A172 (cell line): ENCODE data around the gene CDK17. TPM values are rescaled to one million over a fixed set of nuclear protein-coding genes. Genes with fewer than 3 reads are reported as not detected.
"Not testable (repeated sequence)": the region's sequence is repeated elsewhere in the genome, so short reads cannot be mapped to it uniquely, and the experiment has no call there.

Source experiments
- DNase-seq: peaks from one replicate; pipeline ENCODE4 v3.0.0-alpha.2; 2015; ENCODE audit warnings: low spot score
- total RNA-seq: library from RNA; depleted of rRNA; stranded (reverse); fragments of >200 nt; shearing (Covaris generic); gene quantifications from 2 replicates; pipeline ENCODE4 v1.2.3, GENCODE V29; 2014

The CDK17 gene
- total RNA-seq, 1 experiment from 2014 or later, result 43.3 TPM

GRCh38 chr12:96321941-96322340, 78.3 kb downstream of the CDK17 start:
- DNase-seq, result no peak

- DNase-seq, result not testable (repeated sequence)
Measured at GRCh38 chr12:96317801-96318200, 82.4 kb downstream of the CDK17 start.

DNA sequence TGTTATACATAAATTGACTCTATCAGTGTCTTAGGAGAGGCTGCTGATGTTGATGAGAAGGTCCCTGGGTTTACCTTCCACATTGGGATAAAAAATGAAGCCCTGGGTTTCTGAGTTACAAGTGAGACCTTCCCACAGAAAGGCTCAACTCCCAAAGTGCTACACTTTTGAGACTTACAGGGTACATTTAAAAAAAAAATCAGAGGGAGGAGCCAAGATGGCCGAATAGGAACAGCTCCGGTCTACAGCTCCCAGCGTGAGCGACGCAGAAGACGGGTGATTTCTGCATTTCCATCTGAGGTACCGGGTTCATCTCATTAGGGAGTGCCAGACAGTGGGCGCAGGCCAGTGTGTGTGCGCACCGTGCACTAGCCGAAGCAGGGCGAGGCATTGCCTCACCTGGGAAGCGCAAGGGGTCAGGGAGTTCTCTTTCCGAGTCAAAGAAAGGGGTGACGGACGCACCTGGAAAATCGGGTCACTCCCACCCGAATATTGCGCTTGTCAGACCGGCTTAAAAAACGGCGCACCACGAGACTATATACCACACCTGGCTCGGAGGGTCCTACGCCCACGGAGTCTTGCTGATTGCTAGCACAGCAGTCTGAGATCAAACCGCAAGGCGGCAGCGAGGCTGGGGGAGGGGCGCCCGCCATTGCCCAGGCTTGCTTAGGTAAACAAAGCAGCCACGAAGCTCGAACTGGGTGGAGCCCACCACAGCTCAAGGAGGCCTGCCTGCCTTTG, 84.3 kb downstream of the CDK17 start:
- DNase-seq, result not testable (repeated sequence)

GRCh38 chr12:96314723-96315122, 85.5 kb downstream of the CDK17 start:
- DNase-seq, result no peak

- DNase-seq, result no peak
Measured at GRCh38 chr12:96313606-96314005, 86.6 kb downstream of the CDK17 start.

DNA sequence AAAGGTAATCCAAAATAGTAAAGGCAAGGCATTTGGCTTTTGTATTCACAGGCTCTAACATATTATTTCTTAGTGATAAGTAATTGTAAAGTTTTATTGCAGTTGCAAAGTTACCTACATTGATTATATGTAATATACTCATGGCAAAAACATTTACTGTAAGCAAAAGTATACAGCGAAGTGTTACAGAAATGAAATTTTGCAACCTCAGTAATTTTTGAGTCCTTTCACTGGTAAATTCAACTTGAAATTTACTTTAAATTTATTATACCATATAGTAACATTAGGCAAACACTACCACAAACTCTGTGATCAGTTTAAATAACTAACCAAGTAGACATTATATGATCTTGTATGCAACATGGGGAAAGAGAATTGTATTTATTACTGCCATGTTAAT, 89.0 kb downstream of the CDK17 start:
- DNase-seq, result no peak

DNA sequence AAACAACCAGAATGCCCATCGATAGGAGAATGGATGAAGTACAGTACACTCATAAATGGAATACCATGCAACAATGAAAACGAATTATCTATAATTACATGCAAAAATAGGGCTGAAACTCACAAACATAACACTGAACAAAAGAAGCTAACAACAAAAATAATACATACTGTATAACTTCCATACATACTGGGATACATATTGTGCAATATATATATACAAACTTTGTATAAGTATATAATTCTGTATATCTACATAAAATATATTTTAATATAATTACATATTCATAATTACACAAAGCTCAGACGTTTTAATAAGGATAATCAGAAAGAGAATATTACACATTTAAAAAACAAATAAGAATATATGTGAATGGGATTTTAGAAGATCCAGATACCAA, 90.2 kb downstream of the CDK17 start:
- no peak for DNase-seq

- no peak for DNase-seq
Measured at GRCh38 chr12:96308881-96309280, 91.4 kb downstream of the CDK17 start.

- no peak for DNase-seq
Measured at GRCh38 chr12:96305665-96306064, 94.6 kb downstream of the CDK17 start.

DNA sequence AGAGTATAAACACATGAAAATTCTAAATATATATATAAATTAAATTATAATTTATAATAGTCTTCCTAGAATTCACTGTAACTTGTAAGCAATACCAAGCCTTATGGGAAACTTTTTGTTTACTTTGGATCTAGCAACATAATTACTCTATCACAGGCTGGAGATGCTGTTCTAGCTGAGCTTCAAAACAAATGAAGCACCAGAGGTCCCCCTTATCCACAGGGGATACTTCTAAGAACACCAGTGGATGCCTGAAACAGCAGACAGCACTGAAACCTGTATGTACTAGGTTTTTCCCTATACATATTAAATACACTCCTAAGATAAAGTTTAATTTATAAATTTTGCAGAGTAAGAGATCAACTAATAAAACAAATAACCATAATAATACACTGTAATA, 96.6 kb downstream of the CDK17 start:
- DNase-seq, result no peak

DNA sequence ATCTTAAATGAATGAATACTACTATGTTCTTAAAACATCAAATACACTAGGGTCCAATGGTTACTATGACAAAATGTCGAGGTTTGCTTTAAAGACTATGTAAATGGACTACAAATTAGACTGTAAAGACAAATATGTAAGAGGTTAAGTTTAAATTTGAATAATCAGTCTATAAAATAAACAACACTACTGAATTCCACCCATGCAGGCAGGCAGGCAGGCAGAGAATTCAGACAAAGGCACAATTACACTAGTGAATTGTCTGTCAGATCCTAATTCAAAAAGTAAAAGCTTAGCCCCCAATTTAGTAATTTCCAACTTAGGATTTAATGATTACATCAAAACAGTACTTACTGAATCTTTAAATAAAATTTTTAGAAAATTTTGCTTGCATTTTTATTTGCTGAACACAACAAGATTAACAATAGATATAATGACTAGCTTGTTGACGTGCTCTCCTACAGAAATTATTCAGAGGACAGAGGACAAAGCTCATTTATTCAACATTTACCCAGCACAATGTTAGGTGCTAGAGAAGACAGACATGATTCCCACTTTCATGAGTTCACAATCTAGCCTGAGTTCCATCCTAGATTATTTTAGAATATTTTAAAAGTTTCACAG, 97.4 kb downstream of the CDK17 start:
- DNase-seq, result no peak

DNA sequence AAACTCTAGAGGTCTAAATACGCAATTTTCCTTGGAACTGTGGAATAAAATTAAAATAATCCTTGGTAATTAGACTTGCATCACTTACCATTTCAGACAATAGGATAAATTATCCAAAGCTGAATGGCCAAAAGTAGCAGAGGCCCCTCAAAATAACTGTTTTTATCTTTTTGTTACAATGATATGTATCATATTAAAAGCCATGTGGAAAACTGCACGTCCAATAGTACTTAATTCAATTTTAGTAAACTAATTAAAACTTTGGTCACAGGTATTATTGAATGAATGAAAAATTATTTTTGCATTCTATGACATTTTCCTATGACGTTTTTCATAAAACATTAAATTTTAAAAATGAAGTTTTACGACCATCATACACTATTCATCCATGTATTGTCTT, 98.5 kb downstream of the CDK17 start:
- no peak for DNase-seq

- DNase-seq, result no peak
Measured at GRCh38 chr12:96300064-96300463, 100.2 kb downstream of the CDK17 start.

GRCh38 chr12:96297504-96297903, 102.7 kb downstream of the CDK17 start:
- no peak for DNase-seq

- DNase-seq, result no peak
Measured at GRCh38 chr12:96295532-96296160, 104.6 kb downstream of the CDK17 start.

- no peak for DNase-seq
Measured at GRCh38 chr12:96294831-96295230, 105.4 kb downstream of the CDK17 start.

- no peak for DNase-seq
Measured at GRCh38 chr12:96293093-96293492, 107.1 kb downstream of the CDK17 start.

GRCh38 chr12:96289067-96289466, 111.2 kb downstream of the CDK17 start:
- DNase-seq, result no peak

GRCh38 chr12:96285158-96285557, 115.1 kb downstream of the CDK17 start:
- no peak for DNase-seq

DNA sequence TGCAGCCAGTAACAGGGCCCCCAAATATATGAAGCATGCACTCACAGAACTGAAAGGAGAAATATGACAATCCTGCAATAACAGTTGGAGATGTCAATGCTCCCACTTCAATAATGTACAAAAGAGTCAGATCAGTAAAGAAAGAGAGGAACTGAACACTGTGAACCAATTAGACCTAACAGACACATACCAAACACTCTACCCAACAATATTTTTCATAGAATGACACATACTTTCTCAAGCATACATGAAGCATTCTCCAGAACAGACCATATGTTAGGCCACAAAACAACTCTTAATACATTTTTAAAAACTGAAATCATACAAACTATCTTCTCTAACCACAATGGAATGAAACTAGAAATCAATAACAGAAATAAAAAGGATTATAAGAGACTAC, 125.9 kb downstream of the CDK17 start:
- DNase-seq, result no peak

DNA sequence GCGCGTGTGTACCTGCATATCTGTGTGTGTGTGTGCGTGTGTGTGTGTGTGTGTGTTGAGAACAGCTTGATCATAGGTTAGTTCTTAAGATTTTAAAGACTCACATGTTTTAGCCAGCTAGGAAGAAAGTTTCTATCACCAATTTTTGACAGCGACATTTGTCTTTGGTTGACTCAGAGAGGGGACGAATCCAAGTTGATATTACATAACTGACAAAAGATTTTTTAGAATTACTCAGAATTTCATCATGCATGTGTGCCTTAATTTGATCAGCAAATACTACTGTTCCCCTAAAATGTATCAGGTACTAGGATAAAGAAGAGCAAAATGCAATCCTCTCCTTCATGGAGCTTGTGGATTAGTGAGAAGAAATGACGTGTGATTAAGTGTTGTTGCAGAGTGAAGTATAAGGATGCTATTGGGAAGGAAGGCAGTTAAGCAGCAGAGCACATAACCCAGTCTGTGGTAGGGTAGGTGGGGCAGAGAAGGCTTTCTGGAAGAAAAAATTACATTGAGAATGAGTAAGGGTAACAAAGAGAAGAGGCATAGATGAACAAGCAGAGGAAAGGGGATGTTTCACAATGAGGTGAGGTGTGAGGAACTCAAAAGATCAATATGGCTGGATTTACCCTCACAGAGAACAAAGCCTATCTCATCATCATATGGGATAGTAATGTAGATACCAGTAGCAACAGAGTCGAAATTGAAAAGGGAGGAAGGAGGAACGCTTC, 128.6 kb downstream of the CDK17 start:
- no peak for DNase-seq

DNA sequence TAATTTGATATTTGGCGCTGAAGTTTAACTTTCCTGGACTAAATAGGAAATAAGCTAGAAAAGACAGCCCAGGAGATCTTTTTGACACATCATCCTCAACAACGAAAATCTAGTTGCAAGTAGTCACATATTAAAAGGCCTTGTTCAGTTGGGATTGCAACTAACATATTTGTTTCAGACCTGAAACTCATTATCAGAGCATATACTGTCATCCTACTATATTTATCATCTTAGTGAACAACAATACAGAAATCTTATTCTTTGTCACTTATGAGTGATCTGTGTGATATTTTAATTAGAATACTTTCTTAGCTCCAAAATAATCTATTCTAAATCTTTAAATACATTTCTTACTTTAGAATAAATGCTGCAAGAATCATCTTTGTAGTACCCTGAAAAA, 134.0 kb downstream of the CDK17 start:
- DNase-seq, result no peak

DNA sequence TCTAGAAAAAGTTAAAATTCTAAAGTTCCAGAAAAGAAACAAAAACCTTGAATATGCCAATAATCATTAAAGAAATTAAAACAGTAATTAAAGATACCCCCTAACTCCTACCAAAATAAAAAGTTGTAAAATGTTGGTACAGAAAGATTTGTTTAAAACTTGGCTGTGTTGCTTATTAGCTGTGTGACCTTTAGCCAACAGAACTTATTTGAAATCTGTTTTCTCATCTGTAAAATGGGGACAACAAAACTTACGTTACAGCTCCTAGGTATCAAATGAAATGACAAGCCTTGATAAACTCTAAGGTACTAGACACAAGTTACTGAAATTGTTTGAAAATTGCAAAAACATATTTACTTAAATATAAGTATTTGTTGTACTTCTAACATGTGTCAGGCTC, 134.4 kb downstream of the CDK17 start:
- DNase-seq, result no peak
